Thymus (tissue), 11 donors: ENCODE data around the gene LRRC25. TPM values are rescaled to one million over a fixed set of nuclear protein-coding genes. Genes with fewer than 3 reads are reported as not detected.
A peak's percentile ranks its signal among the peaks of the same experiment; 100 is the strongest.
"Not testable (repeated sequence)": the region's sequence is repeated elsewhere in the genome, so short reads cannot be mapped to it uniquely, and the experiment has no call there.

Source experiments
- DNase-seq, 9 donors: peaks; one replicate each; pipeline ENCODE4 v3.0.0-alpha.2; 2013; ENCODE audit warnings: low spot score in 9 of 9, low read depth in 6 of 9, missing footprints in 1 of 9
- H3K27ac ChIP-seq, 2 donors: one replicate each; pipeline ENCODE4 v1.5.1; 2013; ENCODE audit warnings: control low read depth in 1 of 2, low read depth in 1 of 2, low read length in 1 of 2, mild to moderate bottlenecking in 1 of 2, moderate library complexity in 1 of 2
- H3K27me3 ChIP-seq, 2 donors: one replicate each; pipeline ENCODE4 v1.5.1; 2013; ENCODE audit warnings: low read length in 1 of 2; ENCODE audit not compliant: control insufficient read depth in 2 of 2, insufficient read depth in 1 of 2
- H3K36me3 ChIP-seq, 2 donors: one replicate each; pipeline ENCODE4 v1.5.1; 2013; ENCODE audit warnings: low read length in 1 of 2, mild to moderate bottlenecking in 1 of 2, moderate library complexity in 1 of 2; ENCODE audit not compliant: control insufficient read depth in 2 of 2, insufficient read depth in 2 of 2
- H3K4me1 ChIP-seq, 2 donors: one replicate each; pipeline ENCODE4 v1.5.1; 2013; ENCODE audit warnings: low read length in 2 of 2; ENCODE audit not compliant: control insufficient read depth in 2 of 2, insufficient read depth in 2 of 2
- H3K4me3 ChIP-seq, 2 donors: one replicate each; pipeline ENCODE4 v1.5.1; 2013; ENCODE audit warnings: low read length in 2 of 2, control low read depth in 1 of 2, mild to moderate bottlenecking in 1 of 2
- H3K9me3 ChIP-seq, 2 donors: one replicate each; pipeline ENCODE4 v1.5.1; 2013; ENCODE audit warnings: low read length in 1 of 2, mild to moderate bottlenecking in 1 of 2; ENCODE audit not compliant: control insufficient read depth in 2 of 2, insufficient read depth in 1 of 2
- WGBS: extraction: QIAGEN DNeasy Blood & Tissue Kit; methylation state at CpG from one replicate; pipeline ENCODE4 v1.1.7; 2013; 5-methylcytosine and 5-hydroxymethylcytosine counted together
- polyA plus RNA-seq: library from polyadenylated mRNA; stranded (reverse); fragments of 200-250 nt; gene quantifications from one replicate; pipeline ENCODE4 v1.2.3, GENCODE V29; 2013
- total RNA-seq: library from RNA; stranded (reverse); fragments of 120-200 nt; gene quantifications from one replicate; pipeline ENCODE4 v1.2.4, GENCODE V29; 2013
- donor health status: healthy.

LRRC25 gene
- total and polyA plus RNA-seq, 2 donors: 2.5 to 6.2 TPM

DNA sequence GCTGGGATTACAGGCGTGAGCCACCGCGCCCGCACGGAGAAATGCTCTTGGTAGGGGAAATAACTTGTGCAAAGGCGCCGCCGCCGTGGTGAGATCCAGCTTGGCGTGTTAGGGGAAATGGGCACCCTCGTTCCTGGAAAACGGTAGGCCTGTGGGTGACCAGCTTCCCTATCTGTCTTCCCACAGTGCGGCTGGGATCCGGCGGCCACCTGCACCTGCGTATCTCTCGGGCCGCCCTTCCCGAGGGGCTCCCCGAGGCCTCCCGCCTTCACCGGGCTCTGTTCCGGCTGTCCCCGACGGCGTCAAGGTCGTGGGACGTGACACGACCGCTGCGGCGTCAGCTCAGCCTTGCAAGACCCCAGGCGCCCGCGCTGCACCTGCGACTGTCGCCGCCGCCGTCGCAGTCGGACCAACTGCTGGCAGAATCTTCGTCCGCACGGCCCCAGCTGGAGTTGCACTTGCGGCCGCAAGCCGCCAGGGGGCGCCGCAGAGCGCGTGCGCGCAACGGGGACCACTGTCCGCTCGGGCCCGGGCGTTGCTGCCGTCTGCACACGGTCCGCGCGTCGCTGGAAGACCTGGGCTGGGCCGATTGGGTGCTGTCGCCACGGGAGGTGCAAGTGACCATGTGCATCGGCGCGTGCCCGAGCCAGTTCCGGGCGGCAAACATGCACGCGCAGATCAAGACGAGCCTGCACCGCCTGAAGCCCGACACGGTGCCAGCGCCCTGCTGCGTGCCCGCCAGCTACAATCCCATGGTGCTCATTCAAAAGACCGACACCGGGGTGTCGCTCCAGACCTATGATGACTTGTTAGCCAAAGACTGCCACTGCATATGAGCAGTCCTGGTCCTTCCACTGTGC, 9.1 kb downstream of the LRRC25 start:
- Histone ChIP-seq H3K27ac (peak overlapping the region in 1 of 2 donors; percentile 25), H3K4me3 (peak overlapping the region in 1 of 2 donors; percentile 25), H3K27me3 (peaks cover 16 to 73% of the 10 kb centered on the region in 2 donors), H3K9me3 (peaks cover 0 to 13% of the 10 kb centered on the region in 2 donors), H3K4me1 (peaks cover 5 to 9% of the 10 kb centered on the region in 2 donors), H3K36me3 (no peaks in the 10 kb centered on the region)
- WGBS: 2% methylated on average over 86 of the region's 86 CpGs
- peak; percentile 38 to 88 (median 62) for DNase-seq

DNA sequence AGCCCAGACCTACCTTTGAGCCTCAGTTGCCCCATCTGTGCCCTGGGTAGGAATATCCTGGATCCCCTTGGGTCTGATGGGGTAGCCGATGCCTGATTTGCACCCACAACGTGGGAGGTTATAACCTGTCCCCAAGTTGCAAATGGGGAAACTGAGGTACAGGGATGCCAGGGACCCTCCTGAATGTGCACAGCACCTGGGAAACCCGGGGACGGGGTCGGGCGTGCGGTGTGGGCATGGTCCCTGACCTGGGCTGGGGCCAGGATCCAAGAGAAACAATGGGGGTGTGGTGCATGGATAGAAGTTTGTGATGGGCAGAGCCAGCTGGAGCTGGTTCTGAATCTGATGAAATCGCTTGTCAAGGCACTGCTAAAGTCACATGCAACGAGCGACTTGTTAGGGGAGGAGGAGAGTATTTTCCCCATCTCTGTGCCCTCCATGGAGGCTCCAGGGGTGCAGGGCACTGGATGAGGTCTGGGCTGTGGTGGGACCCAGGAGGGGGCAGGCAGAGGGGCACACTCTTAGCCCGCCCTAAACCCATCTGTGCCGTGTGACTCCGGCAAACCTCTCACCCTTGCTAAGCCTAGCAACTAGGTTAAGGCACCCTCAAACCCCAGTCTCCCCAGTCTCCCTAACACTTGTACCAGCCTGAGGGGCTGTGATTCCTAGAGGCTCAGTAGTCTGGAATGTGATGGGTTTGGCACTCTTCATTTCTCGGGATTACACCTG, 10.7 kb downstream of the LRRC25 start:
- Histone ChIP-seq H3K27ac (no peak overlapping the region), H3K9me3 (peaks cover 0 to 10% of the 10 kb centered on the region in 2 donors), H3K4me3 (no peak overlapping the region), H3K27me3 (peaks cover 16 to 62% of the 10 kb centered on the region in 2 donors), H3K4me1 (peaks cover 5 to 9% of the 10 kb centered on the region in 2 donors), H3K36me3 (no peaks in the 10 kb centered on the region)
- no peak for DNase-seq
- WGBS: 96% methylated on average over 14 of the region's 14 CpGs

DNA sequence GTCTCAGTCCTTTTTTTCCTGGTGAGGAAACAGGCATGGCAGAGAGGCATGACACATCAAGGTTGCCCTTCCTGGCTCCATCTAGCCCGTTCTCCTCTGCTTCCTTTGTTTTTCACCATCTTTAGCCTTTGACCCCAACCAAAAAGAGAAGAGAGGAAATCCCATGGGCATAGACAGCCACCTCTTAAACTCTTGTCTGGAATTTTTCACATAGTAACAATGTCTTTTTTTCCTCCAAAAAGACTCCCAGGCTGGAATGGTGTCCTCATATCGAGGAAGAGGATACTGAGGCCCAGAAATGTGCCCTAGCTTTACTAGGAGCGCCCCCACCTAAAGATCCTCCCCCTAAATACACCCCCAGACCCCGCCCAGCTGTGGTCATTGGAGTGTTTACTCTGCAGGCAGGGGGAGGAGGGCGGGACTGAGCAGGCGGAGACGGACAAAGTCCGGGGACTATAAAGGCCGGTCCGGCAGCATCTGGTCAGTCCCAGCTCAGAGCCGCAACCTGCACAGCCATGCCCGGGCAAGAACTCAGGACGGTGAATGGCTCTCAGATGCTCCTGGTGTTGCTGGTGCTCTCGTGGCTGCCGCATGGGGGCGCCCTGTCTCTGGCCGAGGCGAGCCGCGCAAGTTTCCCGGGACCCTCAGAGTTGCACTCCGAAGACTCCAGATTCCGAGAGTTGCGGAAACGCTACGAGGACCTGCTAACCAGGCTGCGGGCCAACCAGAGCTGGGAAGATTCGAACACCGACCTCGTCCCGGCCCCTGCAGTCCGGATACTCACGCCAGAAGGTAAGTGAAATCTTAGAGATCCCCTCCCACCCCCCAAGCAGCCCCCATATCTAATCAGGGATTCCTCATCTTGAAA, 11.5 kb downstream of the LRRC25 start, which contains the start of gene GDF15:
Gene GDF15 (plus strand): TSS at position 484 of the 868 bp plus-strand sequence. CDS start 32 bp downstream, at position 516.
- H3K27ac ChIP-seq: no peak within 1 kb of the TSS
- H3K36me3 ChIP-seq: no peaks in the 10 kb centered on the region
- WGBS: 64% methylated on average over 33 of the region's 33 CpGs
- H3K9me3 ChIP-seq: peaks cover 0 to 10% of the 10 kb centered on the region in 2 donors
- peaks cover 5 to 9% of the 10 kb centered on the region in 2 donors for H3K4me1 ChIP-seq
- DNase-seq: no peak
- H3K4me3 ChIP-seq: no peak within 1 kb of the TSS
- peaks cover 16 to 58% of the 10 kb centered on the region in 2 donors for H3K27me3 ChIP-seq

DNA sequence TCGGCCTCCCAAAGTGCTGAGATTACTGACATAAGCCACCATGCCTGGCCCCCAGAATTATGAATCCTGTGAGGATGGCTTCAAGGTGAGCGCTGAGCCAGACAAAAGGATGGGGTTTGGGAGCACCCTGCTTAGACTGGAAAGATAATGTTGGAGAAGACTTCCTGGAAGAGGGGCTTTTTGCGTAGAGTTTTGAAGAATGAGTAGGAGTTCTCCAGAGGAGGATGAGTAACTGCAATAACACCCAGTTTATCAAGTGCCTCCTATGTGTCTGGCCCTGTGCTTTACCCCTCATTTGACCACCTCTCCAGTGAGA, 12.1 kb downstream of the LRRC25 start:
- no peak overlapping the region for H3K4me3 ChIP-seq
- no peak overlapping the region for H3K27ac ChIP-seq
- DNase-seq: no peak
- H3K9me3 ChIP-seq: peaks cover 0 to 4% of the 10 kb centered on the region in 2 donors
- H3K4me1 ChIP-seq: peaks cover 5 to 9% of the 10 kb centered on the region in 2 donors
- peaks cover 16 to 52% of the 10 kb centered on the region in 2 donors for H3K27me3 ChIP-seq
- H3K36me3 ChIP-seq: no peaks in the 10 kb centered on the region
- WGBS: 96% methylated on average over 3 of the region's 3 CpGs

DNA sequence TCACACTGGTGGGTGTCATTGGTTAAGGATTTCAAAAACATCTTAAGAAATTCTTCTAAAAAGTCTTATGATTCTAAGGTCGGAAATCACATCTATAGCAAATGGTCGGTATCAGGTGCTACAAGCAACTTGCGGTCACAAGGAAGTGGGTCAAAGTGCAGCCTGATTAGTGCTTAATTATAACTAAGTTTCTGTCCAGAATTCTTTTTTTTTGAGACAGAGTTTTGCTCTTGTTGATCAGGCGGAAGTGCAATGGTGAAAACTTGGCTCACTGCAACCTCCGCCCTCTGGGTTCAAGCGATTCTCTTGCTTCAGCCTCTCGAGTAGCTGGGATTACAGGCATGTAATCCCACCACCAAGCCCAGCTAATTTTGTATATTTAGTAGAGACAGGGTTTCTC, 12.6 kb downstream of the LRRC25 start:
- Histone ChIP-seq H3K27me3 (peaks cover 16 to 48% of the 10 kb centered on the region in 2 donors), H3K36me3 (no peaks in the 10 kb centered on the region), H3K27ac (no peak overlapping the region), H3K9me3 (peaks cover 0 to 4% of the 10 kb centered on the region in 2 donors), H3K4me1 (peaks cover 5 to 9% of the 10 kb centered on the region in 2 donors), H3K4me3 (no peak overlapping the region)
- no peak for DNase-seq
- WGBS: 98% methylated on average over 7 of the region's 7 CpGs

DNA sequence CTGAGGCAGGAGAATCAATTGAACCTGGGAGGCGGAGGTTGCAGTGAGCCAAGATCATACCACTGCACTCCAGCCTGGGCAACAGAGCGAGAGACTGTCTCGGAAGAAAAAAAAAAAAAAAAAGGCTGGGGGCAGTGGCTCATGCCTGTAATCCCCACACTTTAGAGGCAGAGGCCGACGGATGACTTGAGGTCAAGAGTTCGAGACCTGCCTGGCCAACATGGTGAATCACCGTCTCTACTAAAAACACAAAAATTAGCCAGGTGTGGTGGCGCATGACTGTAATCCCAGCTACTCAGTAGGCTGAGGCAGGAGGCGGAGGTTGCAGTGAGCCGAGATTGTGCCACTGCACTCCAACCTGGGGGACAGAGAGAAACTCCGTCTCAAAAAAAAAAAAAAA, 13.8 kb downstream of the LRRC25 start:
- not testable (repeated sequence) for H3K27ac ChIP-seq, H3K9me3 ChIP-seq, DNase-seq, H3K4me1 ChIP-seq, H3K36me3 ChIP-seq, H3K4me3 ChIP-seq
- 97% methylated on average over 11 of the region's 11 CpGs for WGBS
- H3K27me3 ChIP-seq: peaks cover 13 to 36% of the 10 kb centered on the region in 2 donors

DNA sequence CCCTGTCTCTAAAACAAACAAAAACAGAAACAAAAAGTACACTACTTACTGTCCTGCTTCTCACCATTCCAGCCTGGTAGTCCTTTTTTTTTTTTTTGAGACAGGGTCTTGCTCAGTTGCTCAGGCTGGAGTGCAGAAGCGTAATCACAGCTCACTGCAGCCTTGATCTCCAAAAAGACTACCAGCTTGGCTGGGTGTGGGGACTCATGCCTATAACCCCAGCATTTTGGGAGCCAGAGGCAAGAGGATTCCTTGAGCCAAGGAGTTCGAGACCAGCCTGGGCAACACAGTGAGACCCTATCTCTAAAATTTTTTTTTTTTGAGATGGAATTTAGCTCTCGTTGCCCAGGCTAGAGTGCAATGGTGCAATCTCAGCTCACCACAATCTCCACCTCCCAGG, 16.6 kb downstream of the LRRC25 start:
- H3K4me1 ChIP-seq: no peaks in the 10 kb centered on the region
- WGBS: 83% methylated on average over 3 of the region's 3 CpGs
- DNase-seq: no peak

DNA sequence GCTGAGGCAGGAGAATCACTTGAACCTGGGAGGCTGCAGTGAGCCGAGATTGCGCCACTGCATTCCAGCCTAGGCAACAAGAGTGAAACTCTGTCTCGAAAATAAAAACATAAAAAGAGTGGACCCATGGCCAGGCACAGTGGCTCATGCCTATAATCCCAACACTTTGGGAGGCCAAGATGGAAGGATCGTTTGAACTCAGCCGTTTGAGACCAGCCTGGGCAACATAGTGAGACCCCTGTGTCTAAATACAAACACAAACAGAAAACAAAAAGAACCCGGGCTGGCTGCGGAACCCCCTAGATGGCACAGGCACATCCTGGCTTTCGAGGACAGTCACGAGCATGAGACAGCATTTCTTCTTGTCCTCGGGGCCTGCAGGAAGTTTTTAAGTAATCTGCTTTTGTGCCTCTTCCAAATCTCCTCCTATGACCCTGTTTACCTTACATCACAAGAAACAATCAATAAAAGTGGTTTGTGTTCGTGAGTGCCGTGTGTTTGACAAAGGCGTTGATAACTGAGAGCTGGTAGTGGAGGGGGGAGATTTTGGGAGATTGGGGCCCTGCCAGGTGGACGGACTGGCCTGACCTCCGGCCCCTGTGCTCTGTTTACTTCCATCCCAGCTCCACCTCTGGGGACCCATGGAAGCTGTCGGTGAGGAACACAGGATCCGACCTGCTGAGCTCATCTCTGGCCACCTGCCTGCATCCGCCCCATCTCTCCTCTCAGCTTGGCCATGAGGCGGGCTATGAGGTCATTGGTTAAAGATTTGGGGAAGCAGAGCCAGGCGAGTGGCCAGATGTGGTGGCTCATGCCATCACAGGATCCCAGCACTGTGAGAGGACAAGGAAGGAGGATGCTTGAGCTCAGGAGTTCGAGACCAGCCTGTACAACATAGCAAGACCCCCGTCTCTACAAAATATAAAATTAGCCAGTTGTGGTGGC, 17.3 kb downstream of the LRRC25 start:
- no peaks in the 10 kb centered on the region for H3K36me3 ChIP-seq
- 72% methylated on average over 22 of the region's 22 CpGs for WGBS
- H3K4me3 ChIP-seq: no peak overlapping the region
- no peak overlapping the region for H3K27ac ChIP-seq
- H3K27me3 ChIP-seq: peaks cover 0 to under 1% of the 10 kb centered on the region in 2 donors
- no peaks in the 10 kb centered on the region for H3K4me1 ChIP-seq
- no peaks in the 10 kb centered on the region for H3K9me3 ChIP-seq
- no peak for DNase-seq

More for the DNA sequence above, 16.6 kb downstream of the LRRC25 start:
- Histone ChIP-seq H3K27me3 (peaks cover 0 to 9% of the 10 kb centered on the region in 2 donors), H3K4me3 (no peak overlapping the region), H3K36me3 (no peaks in the 10 kb centered on the region), H3K27ac (no peak overlapping the region), H3K9me3 (no peaks in the 10 kb centered on the region)
